Hematopoietic multipotent progenitor cell treated with erythropoietin and hydrocortisone succinate and interleukin-3 and kit ligand, for 15 days (in vitro differentiated cells): ENCODE measurements around the gene RFC3.
"Not testable (repeated sequence)": the region's sequence is repeated elsewhere in the genome, so short reads cannot be mapped to it uniquely, and the experiment has no call there.

Experiments
- DNase-seq: peaks from one replicate; pipeline ENCODE4 v3.0.0-alpha.2; 2015; ENCODE audit warnings: low spot score

Gene RFC3

GRCh38 chr13:33812829-33813228 is 5.1 kb upstream of the RFC3 start:
- DNase-seq: not testable (repeated sequence)

DNA sequence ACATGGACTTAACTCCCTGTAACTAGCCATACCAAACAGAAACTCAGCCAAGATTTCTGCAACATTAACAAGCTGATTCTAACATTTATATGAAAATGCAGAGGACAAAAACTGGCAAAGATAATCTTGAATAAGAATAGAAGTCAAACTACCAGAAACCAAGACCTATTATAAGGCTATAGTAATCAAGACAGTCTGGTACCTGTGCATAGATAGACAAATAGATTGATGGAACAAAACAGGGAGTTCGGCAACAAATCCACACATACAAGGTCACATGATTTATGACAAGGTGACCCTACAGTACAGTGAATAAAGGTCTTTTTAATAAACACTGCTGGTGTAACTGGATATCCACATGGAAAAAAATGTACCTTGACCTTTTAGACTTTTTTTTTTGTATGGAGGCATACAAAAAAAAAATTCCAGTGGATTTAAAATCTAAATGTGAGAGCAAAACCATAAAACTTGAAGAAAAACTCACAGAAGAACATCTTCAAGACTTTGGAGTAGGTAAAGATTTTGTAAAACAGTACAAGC is 2.9 kb upstream of the RFC3 start:
- no peak for DNase-seq

DNA sequence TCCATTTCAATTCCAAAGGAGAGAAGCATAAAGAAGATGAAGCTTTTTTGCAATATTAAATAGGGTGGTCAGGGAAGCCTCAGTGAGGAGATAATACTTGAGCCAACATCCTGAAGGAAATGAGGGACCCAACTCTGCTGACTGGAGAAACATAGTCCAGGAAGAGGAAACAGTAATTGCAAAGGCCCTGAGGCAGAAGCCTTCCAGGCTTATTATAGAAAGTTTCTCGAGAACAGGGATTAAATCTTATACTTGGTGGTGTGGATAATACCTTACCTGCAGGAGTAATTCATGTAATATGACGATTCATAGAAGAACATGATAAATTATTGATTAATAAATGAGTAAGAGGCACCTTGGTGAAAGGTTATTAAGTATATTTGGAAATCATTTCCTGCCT is 1.0 kb upstream of the RFC3 start:
- no peak for DNase-seq

GRCh38 chr13:33817513-33817900 is 442 bp upstream of the RFC3 start:
- no peak for DNase-seq

DNA sequence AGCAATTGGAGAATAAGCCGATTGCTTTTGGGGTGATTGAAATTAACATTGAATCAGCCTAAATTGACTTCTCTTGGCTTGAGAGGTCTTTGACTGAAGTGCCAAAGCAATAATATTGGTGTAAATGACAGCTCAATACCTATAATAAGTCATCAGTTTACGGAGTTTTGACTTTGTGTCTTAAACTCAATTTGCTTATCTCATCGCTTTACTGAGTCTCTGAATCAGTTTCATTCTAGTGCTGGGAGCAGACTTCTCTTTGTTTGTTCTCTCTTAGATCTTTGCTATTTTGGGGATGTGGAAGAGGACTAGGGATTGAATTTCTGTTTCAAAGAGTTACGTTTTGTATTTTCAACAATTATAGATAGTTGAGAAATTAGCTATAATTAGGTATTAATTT is 7.1 kb downstream of the RFC3 start:
- no peak for DNase-seq

DNA sequence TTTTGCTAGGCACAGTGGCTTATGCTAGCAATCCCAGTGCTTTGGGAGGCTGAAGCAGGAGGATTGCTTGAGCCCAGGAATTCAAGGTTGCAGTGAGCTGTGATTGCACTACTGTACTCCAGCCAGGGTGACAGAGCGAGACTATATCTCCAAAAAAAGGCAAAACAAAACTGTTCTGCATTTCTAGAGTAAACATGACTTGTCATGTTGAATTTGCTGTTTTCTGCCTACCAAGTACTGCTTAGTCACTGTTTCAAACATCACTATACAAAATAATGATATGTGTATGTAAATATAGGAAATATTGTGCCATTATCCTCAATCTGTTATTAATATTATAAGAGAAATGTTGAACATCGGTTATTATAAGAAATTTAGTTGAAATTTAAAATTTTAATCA is 9.2 kb downstream of the RFC3 start:
- peak; percentile 66 for DNase-seq

DNA sequence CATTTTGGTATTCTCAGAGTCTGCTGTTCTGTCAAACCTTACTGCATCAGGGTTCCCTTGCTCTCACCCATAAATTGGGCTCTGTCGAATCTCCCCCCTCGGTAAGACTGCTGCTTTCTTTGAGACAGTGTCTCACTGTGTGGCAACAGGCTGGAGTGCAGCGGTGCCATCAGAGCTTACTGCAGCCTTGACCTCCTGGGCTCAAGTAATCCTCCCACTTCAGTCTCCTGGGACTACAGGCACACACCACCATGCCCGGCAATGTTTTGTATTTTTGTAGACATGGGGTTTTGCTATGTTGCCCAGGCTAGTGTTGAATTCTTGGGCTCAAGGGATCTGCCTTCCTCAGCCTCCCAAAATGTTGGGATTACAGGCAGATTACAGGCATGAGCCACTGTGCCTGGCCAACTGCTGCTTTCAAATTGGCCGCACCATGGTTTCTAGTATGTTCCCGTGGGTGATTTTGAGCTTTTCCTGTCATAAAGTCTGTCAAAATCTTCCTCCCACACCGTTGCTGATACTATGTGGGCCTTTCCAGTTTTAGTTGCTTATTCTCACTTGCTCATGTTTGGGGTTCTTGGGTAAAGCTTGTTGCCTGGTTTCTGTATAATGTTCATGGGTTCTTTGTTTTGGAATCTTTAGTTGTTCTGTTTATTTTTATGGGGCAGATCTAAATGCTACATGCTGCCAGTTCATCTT is 10.6 kb downstream of the RFC3 start:
- no peak for DNase-seq

- no peak for DNase-seq
Measured at GRCh38 chr13:33832872-33833271, 14.9 kb downstream of the RFC3 start.

GRCh38 chr13:33838647-33839046 is 20.7 kb downstream of the RFC3 start:
- DNase-seq: no peak

GRCh38 chr13:33840402-33840801 is 22.5 kb downstream of the RFC3 start:
- DNase-seq: no peak

DNA sequence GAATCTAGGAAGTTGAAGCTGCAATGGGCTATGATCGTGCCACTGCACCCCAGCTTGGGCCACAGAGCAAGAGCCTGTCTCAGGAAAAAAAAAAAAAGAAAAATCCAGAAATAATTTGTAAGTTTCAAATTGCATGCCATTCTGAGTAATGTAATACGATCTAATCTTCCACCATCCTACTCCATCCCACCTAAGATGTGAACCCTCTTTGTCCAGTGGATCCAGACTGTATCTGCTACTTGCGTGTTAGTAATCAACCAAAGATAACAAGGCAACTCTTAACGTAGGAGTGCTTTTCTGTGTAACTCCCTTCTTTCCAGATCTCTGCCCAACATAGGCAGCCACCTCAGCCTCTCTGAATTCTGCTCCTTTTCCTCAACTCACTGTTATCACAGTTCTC is 24.3 kb downstream of the RFC3 start:
- no peak for DNase-seq

DNA sequence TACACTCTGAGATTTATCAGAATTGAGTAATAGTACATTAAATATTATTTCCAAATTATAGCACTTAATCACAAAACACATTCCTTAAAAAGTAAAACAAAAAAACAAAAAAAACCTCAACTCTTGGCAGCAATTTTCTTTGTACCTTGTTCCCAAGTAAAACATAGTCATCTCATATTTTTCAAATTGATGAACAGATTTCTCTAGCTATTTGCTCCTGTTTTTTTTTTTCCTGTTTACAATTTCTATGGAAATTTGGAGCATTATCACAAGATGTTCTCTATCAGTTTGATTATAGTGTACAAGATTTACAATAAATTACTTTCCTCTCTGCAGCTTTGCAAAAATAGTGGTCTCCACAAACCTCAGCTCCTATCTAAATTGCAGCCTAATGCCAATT is 25.0 kb downstream of the RFC3 start:
- DNase-seq: no peak

DNA sequence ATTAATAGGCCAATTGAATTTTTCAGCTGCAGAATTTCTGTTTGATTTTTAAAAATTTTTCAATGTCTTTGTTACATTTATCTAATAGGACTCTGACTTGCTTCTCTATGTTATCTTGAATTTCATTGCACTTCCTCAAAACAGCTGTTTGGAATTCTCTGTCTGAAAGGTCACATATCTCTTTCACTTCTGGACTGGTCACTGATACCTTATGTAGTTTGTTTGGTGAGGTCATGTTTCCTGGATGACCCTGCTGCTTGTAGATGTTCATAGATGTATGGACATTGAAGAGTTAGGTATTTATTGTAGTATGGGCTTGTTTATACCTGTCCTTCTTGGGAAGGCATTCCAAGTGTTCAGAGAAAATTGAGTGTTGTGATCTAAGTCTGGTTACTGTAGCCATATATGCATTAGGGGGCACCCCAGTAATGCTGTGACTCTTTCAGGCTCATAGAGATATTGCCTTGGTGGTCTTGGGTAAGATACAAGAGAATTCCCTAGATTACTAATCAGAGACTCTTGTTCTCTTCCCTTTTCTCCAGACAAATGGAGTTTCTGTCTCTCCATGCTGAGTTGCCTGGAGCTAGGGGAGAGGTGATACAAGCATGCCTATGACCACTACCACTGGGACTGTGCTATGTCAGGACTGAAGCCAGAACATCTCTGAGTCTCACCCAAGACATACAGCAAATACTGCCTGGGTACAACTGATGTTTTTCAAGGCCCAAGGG is 27.8 kb downstream of the RFC3 start:
- DNase-seq: no peak

DNA sequence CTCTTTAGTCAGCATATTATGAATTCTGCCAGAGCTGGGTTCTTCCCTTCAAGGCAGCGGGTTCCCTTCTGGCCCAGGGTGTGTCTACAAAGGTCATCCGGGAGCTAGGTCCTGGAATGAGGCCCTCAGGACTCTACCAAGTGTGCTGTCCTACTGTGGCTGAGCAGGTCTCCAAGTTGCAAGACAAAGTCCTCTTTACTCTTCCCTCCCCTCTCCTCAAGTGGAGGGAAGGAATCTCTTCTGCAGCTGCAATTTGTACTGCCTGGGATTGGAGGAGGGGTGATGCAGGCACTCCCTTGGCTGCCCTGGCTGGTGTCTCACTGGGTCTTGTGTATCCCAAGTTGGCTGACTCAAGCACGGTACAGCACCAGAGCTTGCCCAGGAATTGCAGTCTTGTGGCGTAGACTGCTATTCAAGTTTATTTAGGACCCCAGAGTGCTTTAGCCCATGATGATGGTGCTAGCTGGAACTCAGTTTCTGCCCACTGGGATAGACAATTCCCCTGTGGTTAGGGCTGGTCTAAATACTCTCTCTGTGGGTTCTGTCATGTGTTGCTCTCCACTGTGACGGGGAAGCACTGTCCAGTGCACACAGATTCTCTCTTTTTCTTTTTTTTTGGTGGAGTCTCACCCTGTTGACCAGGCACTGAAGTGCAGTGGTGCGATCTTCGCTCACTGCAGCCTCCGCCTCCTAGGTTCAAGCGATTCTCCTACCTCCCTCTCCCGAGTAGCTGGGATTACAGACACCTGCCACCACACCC is 28.5 kb downstream of the RFC3 start:
- DNase-seq: no peak

DNA sequence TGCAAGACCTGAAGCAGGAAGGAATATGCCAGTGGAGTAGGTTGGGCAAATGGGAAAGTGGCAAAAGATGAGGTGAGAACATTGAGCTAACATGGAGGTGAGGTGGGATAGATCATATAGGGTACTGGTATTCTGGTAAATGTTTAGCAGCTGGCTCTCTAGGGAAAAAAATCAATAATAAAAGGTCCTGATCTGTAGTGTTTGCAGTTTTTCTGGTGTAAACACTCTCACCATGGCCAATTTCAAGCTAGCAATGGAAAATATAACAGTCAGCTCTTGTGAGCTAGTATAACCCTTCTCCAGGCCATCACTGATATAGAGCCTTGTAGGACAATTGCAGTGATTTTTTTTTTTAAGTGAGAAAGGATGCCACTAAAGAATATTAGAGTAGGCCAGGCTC is 31.3 kb downstream of the RFC3 start:
- DNase-seq: no peak

DNA sequence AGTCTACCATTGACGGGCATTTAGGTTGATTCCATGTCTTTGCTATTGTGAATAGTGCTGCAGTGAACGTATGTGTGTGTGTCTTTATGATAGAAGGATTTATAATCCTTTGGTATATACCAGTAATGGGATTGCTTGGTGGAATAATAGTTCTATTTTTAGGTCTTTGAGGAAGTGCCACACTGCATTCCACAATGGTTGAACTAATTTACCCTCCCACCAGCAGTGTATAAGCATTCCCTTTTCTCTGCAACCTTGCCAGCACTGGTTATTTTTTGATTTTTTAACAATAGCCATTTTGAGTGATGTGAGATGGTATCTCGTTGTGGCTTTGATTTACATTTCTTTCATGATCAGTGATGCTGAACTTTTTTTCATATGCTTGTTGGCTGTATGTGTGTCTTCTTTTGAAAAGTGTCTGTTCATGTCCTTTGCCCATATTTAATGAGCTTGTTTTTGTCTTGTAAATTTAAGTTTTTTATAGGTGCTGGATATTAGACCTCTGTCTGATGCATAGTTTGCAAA is 37.5 kb downstream of the RFC3 start:
- DNase-seq: no peak

GRCh38 chr13:33859691-33860303 is 41.8 kb downstream of the RFC3 start:
- DNase-seq: no peak

- DNase-seq: no peak
Measured at GRCh38 chr13:33860526-33860925, 42.6 kb downstream of the RFC3 start.

GRCh38 chr13:33862016-33862415 is 44.1 kb downstream of the RFC3 start:
- DNase-seq: no peak

DNA sequence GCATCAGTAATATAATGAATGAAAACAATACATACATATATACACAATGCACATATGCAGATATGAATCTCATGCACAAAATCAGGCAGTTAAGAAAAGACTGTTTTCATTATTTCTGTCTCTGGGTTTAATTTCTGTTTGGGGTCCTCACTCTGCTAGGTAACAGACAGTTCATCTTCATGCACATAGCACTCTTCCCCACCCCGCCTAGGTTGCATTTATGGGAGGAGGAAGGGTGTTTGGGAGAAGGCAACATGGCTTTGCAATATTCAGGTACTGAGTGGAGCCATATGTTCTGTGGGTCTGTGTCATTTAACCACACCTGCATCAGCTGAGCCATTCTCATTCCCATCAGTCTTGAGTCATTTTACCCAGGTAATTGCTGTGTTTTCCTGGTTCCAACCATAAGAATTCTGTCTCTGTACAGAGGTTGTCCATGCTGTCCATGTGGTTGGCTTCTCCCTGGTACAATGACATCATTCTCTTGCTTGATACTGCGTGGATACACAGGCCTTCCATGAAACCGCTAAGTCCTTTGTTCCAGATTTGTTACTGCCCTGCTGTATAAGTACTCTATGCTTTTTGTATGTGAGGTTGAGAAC is 45.3 kb downstream of the RFC3 start:
- no peak for DNase-seq

GRCh38 chr13:33865945-33866344 is 48.0 kb downstream of the RFC3 start:
- DNase-seq: no peak

- no peak for DNase-seq
Measured at GRCh38 chr13:33867472-33867871, 49.5 kb downstream of the RFC3 start.
